ENCODE data around the gene GPR68. TPM values are rescaled to one million over a fixed set of nuclear protein-coding genes. Genes with fewer than 3 reads are reported as not detected.

GPR68 gene
- total and polyA plus RNA-seq, 2 of the 4 experiments (the other 2 are of a cell fraction): 0.72 to 0.94 TPM

- Histone ChIP-seq H4K20me1 (ENCODE audit: insufficient read depth, low read length) (no peaks in the 10 kb centered on the region), H3K18ac (ENCODE audit: low read depth, low read length) (no peak overlapping the region), H3K56ac (ENCODE audit: extremely low read depth, insufficient read depth, low read length) (no peak overlapping the region), H3K27me3 (ENCODE audit: control insufficient read depth, insufficient read depth, low read length) (no peaks in the 10 kb centered on the region), H3K9ac (ENCODE audit: low read depth, low read length) (no peak overlapping the region), H3K4ac (ENCODE audit: low read depth, low read length) (no peak overlapping the region), H2BK20ac (ENCODE audit: low read depth, low read length) (no peak overlapping the region), H2BK5ac (ENCODE audit: low read depth, low read length, poor library complexity, severe bottlenecking) (no peak overlapping the region), H2AFZ (replicated peaks; ENCODE audit: low read length, poor library complexity) (no peak overlapping the region), H3K36me3 (ENCODE audit: control insufficient read depth, insufficient read depth, low read length) (peaks cover 8% of the 10 kb centered on the region), H4K5ac (ENCODE audit: low read depth, low read length) (no peak overlapping the region), H2AK9ac (replicated peaks; ENCODE audit: low read depth, low read length, poor library complexity) (no peak overlapping the region), H3K9me3 (ENCODE audit: control insufficient read depth, insufficient read depth, low read length) (no peaks in the 10 kb centered on the region), H3K9me1 (ENCODE audit: insufficient read depth, low read length) (peaks cover 3% of the 10 kb centered on the region; the same call in 1 of the 2 replicates), H4K91ac (ENCODE audit: insufficient read depth, low read depth, low read length) (no peak overlapping the region), H3K4me1 (ENCODE audit: control insufficient read depth, insufficient read depth, low read length) (0 out of 2 replicates have a peak, but pooled peaks cover 2% of the 10 kb centered on the region), H3K79me1 (ENCODE audit: low read depth in 1 of 2, low read length in 2 of 2) (no peaks in the 10 kb centered on the region), H2BK15ac (ENCODE audit: low read depth, low read length) (no peak overlapping the region), H3K23ac (ENCODE audit: low read depth, low read length) (no peak overlapping the region), H4K8ac (ENCODE audit: low read depth in 2 of 2, low read length in 2 of 2) (no peak overlapping the region), H2AK5ac (ENCODE audit: low read depth, low read length) (no peak overlapping the region), H2BK120ac (ENCODE audit: low read depth, low read length) (no peak overlapping the region), H3K4me2 (ENCODE audit: low read depth, low read length) (no peak overlapping the region), H3K14ac (replicated peaks; ENCODE audit: low read depth, low read length) (no peak overlapping the region), H3K4me3 (ENCODE audit: insufficient read depth, low read depth, low read length) (no peak overlapping the region), H3K27ac (ENCODE audit: insufficient read depth, low read length) (no peak overlapping the region)
- ATAC-seq (ENCODE audit: low read depth) (no peak), DNase-seq (no peak)
- POLR2A ChIA-PET (ENCODE audit: unreplicated experiment): no interaction called here
- in situ Hi-C loops (cut with MboI; ENCODE audit: low sequenced_read_pairs) (no loop called here), dilution Hi-C loops (cut with HindIII; ENCODE audit: low sequenced_read_pairs, unreplicated experiment) (no loop called here), intact Hi-C loops (cut with micrococcal nuclease) (no loop called here)
- WGBS, 2 experiments (ENCODE audit: extremely low coverage in 2 of 2, insufficient read length in 1 of 2): 97% methylated on average over 5 of the region's 10 CpGs; no CpG with 5 or more reads in 1 of the 2 experiments
- BruUV-seq (replicated peaks): no TSS peak
- TF ChIP-seq USF2 (IDR thresholded peaks at IDR 0.05; ENCODE audit: low read depth, low read length) (no peak), MAFK (IDR thresholded peaks at IDR 0.05; ENCODE audit: low read depth, low read length) (no peak), ELK1 (IDR thresholded peaks at IDR 0.05; ENCODE audit: borderline replicate concordance, low read depth, low read length) (no peak), SMC3 (IDR thresholded peaks at IDR 0.05; ENCODE audit: low read depth, low read length) (no peak), POLR2A (IDR thresholded peaks at IDR 0.05; ENCODE audit: low read depth, low read length) (no peak), BHLHE40 (IDR thresholded peaks at IDR 0.05; ENCODE audit: low read depth, low read length) (no peak), RAD21 (IDR thresholded peaks at IDR 0.05; ENCODE audit: low read length) (no peak), CEBPB (IDR thresholded peaks at IDR 0.05; ENCODE audit: low read depth, low read length) (no peak), CHD1 (IDR thresholded peaks at IDR 0.05; ENCODE audit: low read depth, low read length) (no peak)
- CTCF ChIA-PET: interaction anchor here (1.2 kb wide), 1 partner anchor 10 kb away, joined by 3 read pairs; no protein-coding TSS in a partner anchor
Measured at GRCh38 chr14:91195881-91196280, 48.6 kb downstream of the GPR68 start.

Data from IMR-90 (cell line).